ENCODE data around the gene TBC1D5.
"Not testable (repeated sequence)": the region's sequence is repeated elsewhere in the genome, so short reads cannot be mapped to it uniquely, and the experiment has no call there.

TBC1D5 gene

GRCh38 chr3:17648630-17649355 lies 93.6 kb downstream of the TBC1D5 start:
- H3K9me3 ChIP-seq (ENCODE audit: control insufficient read depth, insufficient read depth, low read length); H3K36me3 ChIP-seq (ENCODE audit: control insufficient read depth, insufficient read depth, low read length); H3K4me1 ChIP-seq (ENCODE audit: control insufficient read depth, insufficient read depth, low read length); H3K27ac ChIP-seq (ENCODE audit: low read length); DNase-seq (ENCODE audit: low read depth, low spot score); H3K27me3 ChIP-seq (ENCODE audit: control insufficient read depth, insufficient read depth, low read length); H3K4me3 ChIP-seq (ENCODE audit: low read length): not testable (repeated sequence)
- no CpG with 5 or more reads among the region's 8 CpGs for WGBS (ENCODE audit: insufficient coverage, insufficient read length)

- DNase-seq (ENCODE audit: low read depth, low spot score): peak; percentile 27
- no peak overlapping the region for H3K4me3 ChIP-seq (ENCODE audit: low read length)
- no CpG with 5 or more reads among the region's 4 CpGs for whole genome bisulfite sequencing (ENCODE audit: insufficient coverage, insufficient read length)
- H3K27ac ChIP-seq (ENCODE audit: low read length): no peak overlapping the region
- no peaks in the 10 kb centered on the region for H3K4me1 ChIP-seq (ENCODE audit: control insufficient read depth, insufficient read depth, low read length)
- H3K27me3 ChIP-seq (ENCODE audit: control insufficient read depth, insufficient read depth, low read length): no peaks in the 10 kb centered on the region
- no peaks in the 10 kb centered on the region for H3K36me3 ChIP-seq (ENCODE audit: control insufficient read depth, insufficient read depth, low read length)
- H3K9me3 ChIP-seq (ENCODE audit: control insufficient read depth, insufficient read depth, low read length): no peaks in the 10 kb centered on the region
Observed at GRCh38 chr3:17645074-17645698, 97.2 kb downstream of the TBC1D5 start.

GRCh38 chr3:17643691-17644090 lies 98.7 kb downstream of the TBC1D5 start:
- WGBS (ENCODE audit: insufficient coverage, insufficient read length): no CpG with 5 or more reads among the region's 4 CpGs
- Histone ChIP-seq H3K4me3 (ENCODE audit: low read length) (no peak overlapping the region), H3K27me3 (ENCODE audit: control insufficient read depth, insufficient read depth, low read length) (no peaks in the 10 kb centered on the region), H3K4me1 (ENCODE audit: control insufficient read depth, insufficient read depth, low read length) (no peaks in the 10 kb centered on the region), H3K9me3 (ENCODE audit: control insufficient read depth, insufficient read depth, low read length) (no peaks in the 10 kb centered on the region), H3K27ac (ENCODE audit: low read length) (no peak overlapping the region), H3K36me3 (ENCODE audit: control insufficient read depth, insufficient read depth, low read length) (no peaks in the 10 kb centered on the region)
- no peak for DNase-seq (ENCODE audit: low read depth, low spot score)

- WGBS (ENCODE audit: insufficient coverage, insufficient read length): 100% methylated on average over 2 of the region's 3 CpGs
- H3K9me3 ChIP-seq (ENCODE audit: control insufficient read depth, insufficient read depth, low read length): no peaks in the 10 kb centered on the region
- no peak for DNase-seq (ENCODE audit: low read depth, low spot score)
- H3K27ac ChIP-seq (ENCODE audit: low read length): no peak overlapping the region
- H3K4me3 ChIP-seq (ENCODE audit: low read length): no peak overlapping the region
- H3K36me3 ChIP-seq (ENCODE audit: control insufficient read depth, insufficient read depth, low read length): no peaks in the 10 kb centered on the region
- H3K4me1 ChIP-seq (ENCODE audit: control insufficient read depth, insufficient read depth, low read length): no peaks in the 10 kb centered on the region
- no peaks in the 10 kb centered on the region for H3K27me3 ChIP-seq (ENCODE audit: control insufficient read depth, insufficient read depth, low read length)
Observed at GRCh38 chr3:17642474-17642873, 100.0 kb downstream of the TBC1D5 start.

GRCh38 chr3:17640466-17640865 lies 102.0 kb downstream of the TBC1D5 start:
- no peaks in the 10 kb centered on the region for H3K27me3 ChIP-seq (ENCODE audit: control insufficient read depth, insufficient read depth, low read length)
- no peak overlapping the region for H3K4me3 ChIP-seq (ENCODE audit: low read length)
- H3K36me3 ChIP-seq (ENCODE audit: control insufficient read depth, insufficient read depth, low read length): no peaks in the 10 kb centered on the region
- H3K4me1 ChIP-seq (ENCODE audit: control insufficient read depth, insufficient read depth, low read length): no peaks in the 10 kb centered on the region
- no peaks in the 10 kb centered on the region for H3K9me3 ChIP-seq (ENCODE audit: control insufficient read depth, insufficient read depth, low read length)
- H3K27ac ChIP-seq (ENCODE audit: low read length): no peak overlapping the region
- no peak for DNase-seq (ENCODE audit: low read depth, low spot score)

GRCh38 chr3:17639765-17640164 lies 102.7 kb downstream of the TBC1D5 start:
- Histone ChIP-seq H3K36me3 (ENCODE audit: control insufficient read depth, insufficient read depth, low read length) (no peaks in the 10 kb centered on the region), H3K9me3 (ENCODE audit: control insufficient read depth, insufficient read depth, low read length) (no peaks in the 10 kb centered on the region), H3K27me3 (ENCODE audit: control insufficient read depth, insufficient read depth, low read length) (no peaks in the 10 kb centered on the region), H3K4me1 (ENCODE audit: control insufficient read depth, insufficient read depth, low read length) (no peaks in the 10 kb centered on the region), H3K27ac (ENCODE audit: low read length) (no peak overlapping the region), H3K4me3 (ENCODE audit: low read length) (no peak overlapping the region)
- DNase-seq (ENCODE audit: low read depth, low spot score): no peak
- WGBS (ENCODE audit: insufficient coverage, insufficient read length): no CpG with 5 or more reads among the region's 2 CpGs

GRCh38 chr3:17639257-17639656 lies 103.2 kb downstream of the TBC1D5 start:
- WGBS (ENCODE audit: insufficient coverage, insufficient read length): no CpG with 5 or more reads among the region's 2 CpGs
- Histone ChIP-seq H3K27ac (ENCODE audit: low read length) (no peak overlapping the region), H3K9me3 (ENCODE audit: control insufficient read depth, insufficient read depth, low read length) (no peaks in the 10 kb centered on the region), H3K4me1 (ENCODE audit: control insufficient read depth, insufficient read depth, low read length) (no peaks in the 10 kb centered on the region), H3K27me3 (ENCODE audit: control insufficient read depth, insufficient read depth, low read length) (no peaks in the 10 kb centered on the region), H3K36me3 (ENCODE audit: control insufficient read depth, insufficient read depth, low read length) (no peaks in the 10 kb centered on the region), H3K4me3 (ENCODE audit: low read length) (no peak overlapping the region)
- no peak for DNase-seq (ENCODE audit: low read depth, low spot score)

GRCh38 chr3:17638356-17638755 lies 104.1 kb downstream of the TBC1D5 start:
- no peak for DNase-seq (ENCODE audit: low read depth, low spot score)
- Histone ChIP-seq H3K27ac (ENCODE audit: low read length) (no peak overlapping the region), H3K9me3 (ENCODE audit: control insufficient read depth, insufficient read depth, low read length) (no peaks in the 10 kb centered on the region), H3K4me3 (ENCODE audit: low read length) (no peak overlapping the region), H3K36me3 (ENCODE audit: control insufficient read depth, insufficient read depth, low read length) (no peaks in the 10 kb centered on the region), H3K27me3 (ENCODE audit: control insufficient read depth, insufficient read depth, low read length) (no peaks in the 10 kb centered on the region), H3K4me1 (ENCODE audit: control insufficient read depth, insufficient read depth, low read length) (no peaks in the 10 kb centered on the region)

GRCh38 chr3:17635675-17636074 lies 106.8 kb downstream of the TBC1D5 start:
- H3K9me3 ChIP-seq (ENCODE audit: control insufficient read depth, insufficient read depth, low read length); H3K36me3 ChIP-seq (ENCODE audit: control insufficient read depth, insufficient read depth, low read length); H3K27me3 ChIP-seq (ENCODE audit: control insufficient read depth, insufficient read depth, low read length); H3K4me1 ChIP-seq (ENCODE audit: control insufficient read depth, insufficient read depth, low read length); H3K27ac ChIP-seq (ENCODE audit: low read length); H3K4me3 ChIP-seq (ENCODE audit: low read length); DNase-seq (ENCODE audit: low read depth, low spot score): not testable (repeated sequence)
- no CpG with 5 or more reads among the region's 2 CpGs for WGBS (ENCODE audit: insufficient coverage, insufficient read length)

GRCh38 chr3:17634964-17635363 lies 107.5 kb downstream of the TBC1D5 start:
- Histone ChIP-seq H3K27me3 (ENCODE audit: control insufficient read depth, insufficient read depth, low read length) (no peaks in the 10 kb centered on the region), H3K36me3 (ENCODE audit: control insufficient read depth, insufficient read depth, low read length) (no peaks in the 10 kb centered on the region), H3K4me1 (ENCODE audit: control insufficient read depth, insufficient read depth, low read length) (no peaks in the 10 kb centered on the region), H3K27ac (ENCODE audit: low read length) (no peak overlapping the region), H3K4me3 (ENCODE audit: low read length) (no peak overlapping the region), H3K9me3 (ENCODE audit: control insufficient read depth, insufficient read depth, low read length) (no peaks in the 10 kb centered on the region)
- DNase-seq (ENCODE audit: low read depth, low spot score): no peak

GRCh38 chr3:17634201-17634600 lies 108.2 kb downstream of the TBC1D5 start:
- no peaks in the 10 kb centered on the region for H3K4me1 ChIP-seq (ENCODE audit: control insufficient read depth, insufficient read depth, low read length)
- H3K27ac ChIP-seq (ENCODE audit: low read length): no peak overlapping the region
- no peak overlapping the region for H3K4me3 ChIP-seq (ENCODE audit: low read length)
- no peaks in the 10 kb centered on the region for H3K9me3 ChIP-seq (ENCODE audit: control insufficient read depth, insufficient read depth, low read length)
- H3K36me3 ChIP-seq (ENCODE audit: control insufficient read depth, insufficient read depth, low read length): no peaks in the 10 kb centered on the region
- no CpG with 5 or more reads among the region's 2 CpGs for WGBS (ENCODE audit: insufficient coverage, insufficient read length)
- H3K27me3 ChIP-seq (ENCODE audit: control insufficient read depth, insufficient read depth, low read length): no peaks in the 10 kb centered on the region
- no peak for DNase-seq (ENCODE audit: low read depth, low spot score)

All from iPS DF 6.9 (cell line).